ENCODE data around the gene SDHD. TPM values are rescaled to one million over a fixed set of nuclear protein-coding genes. Genes with fewer than 3 reads are reported as not detected.
A peak's percentile ranks its signal among the peaks of the same experiment; 100 is the strongest.

The SDHD gene
- total and polyA plus RNA-seq, 10 of the 15 experiments (the other 5 are each of a cell fraction or from before 2014, with no cell fraction given): 114 to 775 (median 187) TPM

DNA sequence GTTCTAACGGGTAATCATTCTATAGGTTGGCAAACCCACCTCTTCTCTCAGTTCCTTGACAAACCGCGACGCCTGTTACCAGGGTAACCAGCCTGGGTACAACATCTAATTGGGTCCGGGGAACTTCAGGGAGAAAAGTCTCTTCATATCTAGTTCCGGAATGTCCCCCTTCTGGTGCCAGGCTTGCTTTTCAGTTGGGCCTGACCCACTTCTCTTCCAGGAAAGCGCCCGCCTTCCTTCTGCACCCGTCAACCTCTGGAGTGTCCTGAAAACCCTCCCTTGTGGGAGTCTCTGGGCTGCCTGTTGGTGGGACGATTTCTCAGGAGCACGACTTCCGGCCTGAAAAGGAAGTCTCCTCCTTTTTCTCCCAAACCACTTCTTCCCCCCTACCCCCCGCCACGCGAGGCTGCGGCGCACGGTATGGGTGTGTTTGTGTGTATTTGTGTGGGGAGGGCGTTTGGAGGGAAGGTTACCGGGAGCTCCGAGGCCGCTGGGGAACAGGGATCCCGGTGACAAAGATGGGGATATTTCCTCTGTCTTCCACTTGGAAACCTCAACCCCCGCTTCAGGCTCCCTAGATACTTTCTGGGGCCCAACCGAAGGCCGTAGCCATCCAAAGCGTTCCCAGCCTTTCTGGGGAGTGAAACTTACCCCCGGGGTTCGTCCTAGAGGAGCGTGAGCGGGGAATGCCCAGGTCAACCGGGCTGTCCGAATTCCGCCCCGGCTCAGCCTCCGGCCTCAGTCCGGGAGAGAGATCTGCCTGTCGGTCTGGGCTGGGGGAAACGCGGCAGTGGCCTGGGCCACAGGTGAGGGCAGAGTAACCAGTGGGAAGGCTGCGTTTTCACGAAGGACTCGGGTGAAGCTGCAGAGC, 12.5 kb upstream of the SDHD start, which contains the start of the genes NKAPD1 and PIH1D2 (continued):
- TF ChIP-seq, protein P1, sequence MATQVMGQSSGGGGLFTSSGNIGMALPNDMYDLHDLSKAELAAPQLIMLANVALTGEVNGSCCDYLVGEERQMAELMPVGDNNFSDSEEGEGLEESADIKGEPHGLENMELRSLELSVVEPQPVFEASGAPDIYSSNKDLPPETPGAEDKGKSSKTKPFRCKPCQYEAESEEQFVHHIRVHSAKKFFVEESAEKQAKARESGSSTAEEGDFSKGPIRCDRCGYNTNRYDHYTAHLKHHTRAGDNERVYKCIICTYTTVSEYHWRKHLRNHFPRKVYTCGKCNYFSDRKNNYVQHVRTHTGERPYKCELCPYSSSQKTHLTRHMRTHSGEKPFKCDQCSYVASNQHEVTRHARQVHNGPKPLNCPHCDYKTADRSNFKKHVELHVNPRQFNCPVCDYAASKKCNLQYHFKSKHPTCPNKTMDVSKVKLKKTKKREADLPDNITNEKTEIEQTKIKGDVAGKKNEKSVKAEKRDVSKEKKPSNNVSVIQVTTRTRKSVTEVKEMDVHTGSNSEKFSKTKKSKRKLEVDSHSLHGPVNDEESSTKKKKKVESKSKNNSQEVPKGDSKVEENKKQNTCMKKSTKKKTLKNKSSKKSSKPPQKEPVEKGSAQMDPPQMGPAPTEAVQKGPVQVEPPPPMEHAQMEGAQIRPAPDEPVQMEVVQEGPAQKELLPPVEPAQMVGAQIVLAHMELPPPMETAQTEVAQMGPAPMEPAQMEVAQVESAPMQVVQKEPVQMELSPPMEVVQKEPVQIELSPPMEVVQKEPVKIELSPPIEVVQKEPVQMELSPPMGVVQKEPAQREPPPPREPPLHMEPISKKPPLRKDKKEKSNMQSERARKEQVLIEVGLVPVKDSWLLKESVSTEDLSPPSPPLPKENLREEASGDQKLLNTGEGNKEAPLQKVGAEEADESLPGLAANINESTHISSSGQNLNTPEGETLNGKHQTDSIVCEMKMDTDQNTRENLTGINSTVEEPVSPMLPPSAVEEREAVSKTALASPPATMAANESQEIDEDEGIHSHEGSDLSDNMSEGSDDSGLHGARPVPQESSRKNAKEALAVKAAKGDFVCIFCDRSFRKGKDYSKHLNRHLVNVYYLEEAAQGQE (IDR thresholded peaks at IDR 0.05; ENCODE audit: low read depth, low read length): no peak
- TF ChIP-seq FOXM1 (IDR thresholded peaks at IDR 0.05; ENCODE audit: low read depth, low read length) (no peak; the same call in 1 of the 2 replicates), IKZF2 (IDR thresholded peaks at IDR 0.05) (peak; percentile 72 to 76), RAD51 (IDR thresholded peaks at IDR 0.05) (peak; percentile 57; the same call in 1 of the 2 replicates), MYC (IDR thresholded peaks at IDR 0.05; ENCODE audit: insufficient read depth, insufficient read length, insufficient replicate concordance, low read length, severe bottlenecking) (peak; percentile 39), JUNB (IDR thresholded peaks at IDR 0.05) (no peak), RELA (IDR thresholded peaks at IDR 0.05; ENCODE audit: borderline replicate concordance, partially characterized antibody) (peak; percentile 82), KAT2A (conservative IDR thresholded peaks at IDR 0.05; ENCODE audit: control insufficient read depth, low read depth, low read length) (no peak), BRCA1 (IDR thresholded peaks at IDR 0.05; ENCODE audit: low read depth, low read length) (no peak), SMAD5 (IDR thresholded peaks at IDR 0.05; ENCODE audit: low read depth) (no peak), MEF2B (IDR thresholded peaks at IDR 0.05; ENCODE audit: partially characterized antibody, poor library complexity, severe bottlenecking) (peak; percentile 56), RB1 (IDR thresholded peaks at IDR 0.05; ENCODE audit: borderline replicate concordance) (peak; percentile 98), EED (IDR thresholded peaks at IDR 0.05; ENCODE audit: low read depth) (peak; percentile 44; the same call in 1 of the 2 replicates), ZBED1 (IDR thresholded peaks at IDR 0.05; ENCODE audit: borderline replicate concordance) (no peak)
- TF ChIP-seq, protein P2, sequence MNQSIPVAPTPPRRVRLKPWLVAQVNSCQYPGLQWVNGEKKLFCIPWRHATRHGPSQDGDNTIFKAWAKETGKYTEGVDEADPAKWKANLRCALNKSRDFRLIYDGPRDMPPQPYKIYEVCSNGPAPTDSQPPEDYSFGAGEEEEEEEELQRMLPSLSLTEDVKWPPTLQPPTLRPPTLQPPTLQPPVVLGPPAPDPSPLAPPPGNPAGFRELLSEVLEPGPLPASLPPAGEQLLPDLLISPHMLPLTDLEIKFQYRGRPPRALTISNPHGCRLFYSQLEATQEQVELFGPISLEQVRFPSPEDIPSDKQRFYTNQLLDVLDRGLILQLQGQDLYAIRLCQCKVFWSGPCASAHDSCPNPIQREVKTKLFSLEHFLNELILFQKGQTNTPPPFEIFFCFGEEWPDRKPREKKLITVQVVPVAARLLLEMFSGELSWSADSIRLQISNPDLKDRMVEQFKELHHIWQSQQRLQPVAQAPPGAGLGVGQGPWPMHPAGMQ (IDR thresholded peaks at IDR 0.05; ENCODE audit: borderline replicate concordance): no peak
- TF ChIP-seq, protein P3, sequence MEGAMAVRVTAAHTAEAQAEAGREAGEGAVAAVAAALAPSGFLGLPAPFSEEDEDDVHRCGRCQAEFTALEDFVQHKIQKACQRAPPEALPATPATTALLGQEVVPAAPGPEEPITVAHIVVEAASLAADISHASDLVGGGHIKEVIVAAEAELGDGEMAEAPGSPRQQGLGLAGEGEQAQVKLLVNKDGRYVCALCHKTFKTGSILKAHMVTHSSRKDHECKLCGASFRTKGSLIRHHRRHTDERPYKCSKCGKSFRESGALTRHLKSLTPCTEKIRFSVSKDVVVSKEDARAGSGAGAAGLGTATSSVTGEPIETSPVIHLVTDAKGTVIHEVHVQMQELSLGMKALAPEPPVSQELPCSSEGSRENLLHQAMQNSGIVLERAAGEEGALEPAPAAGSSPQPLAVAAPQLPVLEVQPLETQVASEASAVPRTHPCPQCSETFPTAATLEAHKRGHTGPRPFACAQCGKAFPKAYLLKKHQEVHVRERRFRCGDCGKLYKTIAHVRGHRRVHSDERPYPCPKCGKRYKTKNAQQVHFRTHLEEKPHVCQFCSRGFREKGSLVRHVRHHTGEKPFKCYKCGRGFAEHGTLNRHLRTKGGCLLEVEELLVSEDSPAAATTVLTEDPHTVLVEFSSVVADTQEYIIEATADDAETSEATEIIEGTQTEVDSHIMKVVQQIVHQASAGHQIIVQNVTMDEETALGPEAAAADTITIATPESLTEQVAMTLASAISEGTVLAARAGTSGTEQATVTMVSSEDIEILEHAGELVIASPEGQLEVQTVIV (IDR thresholded peaks at IDR 0.05; ENCODE audit: borderline replicate concordance, partially characterized antibody): peak; percentile 89
- TF ChIP-seq, protein P4, sequence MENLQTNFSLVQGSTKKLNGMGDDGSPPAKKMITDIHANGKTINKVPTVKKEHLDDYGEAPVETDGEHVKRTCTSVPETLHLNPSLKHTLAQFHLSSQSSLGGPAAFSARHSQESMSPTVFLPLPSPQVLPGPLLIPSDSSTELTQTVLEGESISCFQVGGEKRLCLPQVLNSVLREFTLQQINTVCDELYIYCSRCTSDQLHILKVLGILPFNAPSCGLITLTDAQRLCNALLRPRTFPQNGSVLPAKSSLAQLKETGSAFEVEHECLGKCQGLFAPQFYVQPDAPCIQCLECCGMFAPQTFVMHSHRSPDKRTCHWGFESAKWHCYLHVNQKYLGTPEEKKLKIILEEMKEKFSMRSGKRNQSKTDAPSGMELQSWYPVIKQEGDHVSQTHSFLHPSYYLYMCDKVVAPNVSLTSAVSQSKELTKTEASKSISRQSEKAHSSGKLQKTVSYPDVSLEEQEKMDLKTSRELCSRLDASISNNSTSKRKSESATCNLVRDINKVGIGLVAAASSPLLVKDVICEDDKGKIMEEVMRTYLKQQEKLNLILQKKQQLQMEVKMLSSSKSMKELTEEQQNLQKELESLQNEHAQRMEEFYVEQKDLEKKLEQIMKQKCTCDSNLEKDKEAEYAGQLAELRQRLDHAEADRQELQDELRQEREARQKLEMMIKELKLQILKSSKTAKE (IDR thresholded peaks at IDR 0.05; ENCODE audit: low read depth, poor library complexity, severe bottlenecking): peak; percentile 90
